SU-DHL-6 (cell line): ENCODE results near the gene LRRN3.

Source experiments
- H2AFZ ChIP-seq: fragments of 200-600 bp; sonication (generic); 2 replicates; pipeline ENCODE4 v1.6.1; 2014; ENCODE audit warnings: low read depth, mild to moderate bottlenecking, moderate library complexity, mixed read lengths, antibody characterized with exemption, low read length; ENCODE audit not compliant: severe bottlenecking
- H3F3A ChIP-seq: fragments of 200-600 bp; shearing (Covaris generic); 2 replicates; pipeline ENCODE4 v1.6.0; 2016; ENCODE audit warnings: antibody characterized with exemption, mild to moderate bottlenecking; ENCODE audit not compliant: insufficient read depth
- H3K27ac ChIP-seq: fragments of 200-600 bp; sonication (generic); 2 replicates; pipeline ENCODE4 v1.5.1; 2016; ENCODE audit warnings: low read depth, mild to moderate bottlenecking, low read length, moderate library complexity, mixed read lengths
- H3K27me3 ChIP-seq: fragments of 200-600 bp; sonication (generic), shearing (Covaris generic); 2 replicates; pipeline ENCODE4 v1.6.0; 2014; ENCODE audit warnings: mild to moderate bottlenecking, low read length
- H3K36me3 ChIP-seq: fragments of 200-600 bp; sonication (generic); 2 replicates; pipeline ENCODE4 v1.6.1; 2014; ENCODE audit warnings: mild to moderate bottlenecking, low read length, mixed read lengths
- H3K4me2 ChIP-seq: fragments of 300-600, 200-600 bp; shearing (Covaris generic), sonication (generic); 2 replicates; pipeline ENCODE4 v1.6.0; 2014; ENCODE audit warnings: low read length, low read depth, mild to moderate bottlenecking; ENCODE audit not compliant: poor library complexity, severe bottlenecking
- H3K4me3 ChIP-seq: fragments of 200-600 bp; sonication (generic); 2 replicates; pipeline ENCODE4 v1.5.1; 2014; ENCODE audit warnings: antibody characterized with exemption, low read length, mild to moderate bottlenecking, mixed read lengths; ENCODE audit not compliant: insufficient read depth, poor library complexity, severe bottlenecking
- H3K79me2 ChIP-seq: fragments of 200-600 bp; sonication (generic); 2 replicates; pipeline ENCODE4 v1.6.1; 2014; ENCODE audit warnings: mild to moderate bottlenecking, low read length, moderate library complexity; ENCODE audit not compliant: insufficient read depth
- H3K9ac ChIP-seq: fragments of 200-600 bp; sonication (generic); 2 replicates; pipeline ENCODE4 v1.7.0; 2014; ENCODE audit warnings: mild to moderate bottlenecking, low read length
- H3K9me2 ChIP-seq: fragments of 200-600 bp; sonication (generic); replicated peaks from 2 replicates; pipeline ENCODE4 v1.6.1; 2014; ENCODE audit warnings: low read length; ENCODE audit not compliant: insufficient read depth
- H3K9me3 ChIP-seq: fragments of 200-600 bp; sonication (generic); 2 replicates; pipeline ENCODE4 v1.6.1; 2014; ENCODE audit warnings: low read length, mixed read lengths; ENCODE audit not compliant: insufficient read depth
- H4K20me1 ChIP-seq: fragments of 200-600 bp; sonication (generic); 2 replicates; pipeline ENCODE4 v1.6.1; 2014; ENCODE audit warnings: low read depth, mild to moderate bottlenecking, antibody characterized with exemption, low read length, moderate library complexity, mixed read lengths
- CTCF ChIP-seq: fragments of 200-600 bp; sonication (generic); IDR thresholded peaks from one replicate; pipeline ENCODE4 v1.5.1; 2017; ENCODE audit warnings: antibody characterized with exemption, mild to moderate bottlenecking, low read length, moderate library complexity; ENCODE audit not compliant: insufficient read depth, poor library complexity, severe bottlenecking
- EZH2phosphoT487 ChIP-seq: fragments of 200-600 bp; sonication (generic), shearing (Covaris generic); conservative IDR thresholded peaks from 2 replicates; pipeline ENCODE4 v1.6.1; 2018; ENCODE audit warnings: mild to moderate bottlenecking, antibody characterized with exemption, low read length, moderate library complexity, mixed read lengths

The LRRN3 gene

GRCh38 chr7:111147708-111148533, 57.0 kb downstream of the LRRN3 start:
- Histone ChIP-seq H3K9me3 (no peaks in the 10 kb centered on the region), H3K27ac (no peak overlapping the region), H3K36me3 (no peaks in the 10 kb centered on the region), H3K79me2 (no peaks in the 10 kb centered on the region), H3K27me3 (no peaks in the 10 kb centered on the region), H3K9ac (no peak overlapping the region), H3K9me2 (no peaks in the 10 kb centered on the region), H3K4me3 (no peak overlapping the region), H3K4me2 (no peak overlapping the region), H3F3A (no peaks in the 10 kb centered on the region), H2AFZ (no peak overlapping the region), H4K20me1 (no peaks in the 10 kb centered on the region)
- TF ChIP-seq EZH2phosphoT487: no peak
- TF ChIP-seq CTCF: no peak

- H3K9me2 ChIP-seq: no peaks in the 10 kb centered on the region
- no peaks in the 10 kb centered on the region for H3K79me2 ChIP-seq
- no peak overlapping the region for H3K9ac ChIP-seq
- no peaks in the 10 kb centered on the region for H3K36me3 ChIP-seq
- H3K4me2 ChIP-seq: no peak overlapping the region
- no peaks in the 10 kb centered on the region for H4K20me1 ChIP-seq
- H3K27me3 ChIP-seq: no peaks in the 10 kb centered on the region
- TF ChIP-seq EZH2phosphoT487 (no peak), CTCF (no peak)
- H2AFZ ChIP-seq: no peak overlapping the region
- no peaks in the 10 kb centered on the region for H3F3A ChIP-seq
- H3K9me3 ChIP-seq: no peaks in the 10 kb centered on the region
- H3K27ac ChIP-seq: no peak overlapping the region
- H3K4me3 ChIP-seq: no peak overlapping the region
These were observed 59.8 kb downstream of the LRRN3 start for GRCh38 chr7:111150709-111151108.

GRCh38 chr7:111159426-111159825, 68.5 kb downstream of the LRRN3 start:
- TF ChIP-seq EZH2phosphoT487: no peak
- TF ChIP-seq CTCF: no peak
- Histone ChIP-seq H3K36me3 (no peaks in the 10 kb centered on the region), H3K27ac (no peak overlapping the region)

More at GRCh38 chr7:111159426-111159825, 68.5 kb downstream of the LRRN3 start:
- H3F3A ChIP-seq: no peaks in the 10 kb centered on the region; the same call in 1 of the 2 replicates
- no peak overlapping the region for H3K4me3 ChIP-seq
- no peaks in the 10 kb centered on the region for H3K9me2 ChIP-seq
- H3K79me2 ChIP-seq: no peaks in the 10 kb centered on the region
- H3K9me3 ChIP-seq: no peaks in the 10 kb centered on the region
- H3K9ac ChIP-seq: no peak overlapping the region
- H4K20me1 ChIP-seq: no peaks in the 10 kb centered on the region
- H3K4me2 ChIP-seq: no peak overlapping the region
- H2AFZ ChIP-seq: no peak overlapping the region
- no peaks in the 10 kb centered on the region for H3K27me3 ChIP-seq
